ENCODE measurements around the gene SP140L.

- no peak for TF ChIP-seq CTCF (IDR thresholded peaks at IDR 0.05; ENCODE audit: insufficient read depth, low read depth, low read length)
- no peak for TF ChIP-seq EZH2 (IDR thresholded peaks at IDR 0.05; ENCODE audit: insufficient read depth, low read length)
Observed at GRCh38 chr2:230418341-230419016, 91.5 kb downstream of the SP140L start.
